Measurements from ENCODE around the gene ERICH2.
A peak's percentile ranks its signal among the peaks of the same experiment; 100 is the strongest.

The ERICH2 gene

GRCh38 chr2:170817093-170818035, 47.2 kb downstream of the ERICH2 start:
- DNase-seq = no peak

DNA sequence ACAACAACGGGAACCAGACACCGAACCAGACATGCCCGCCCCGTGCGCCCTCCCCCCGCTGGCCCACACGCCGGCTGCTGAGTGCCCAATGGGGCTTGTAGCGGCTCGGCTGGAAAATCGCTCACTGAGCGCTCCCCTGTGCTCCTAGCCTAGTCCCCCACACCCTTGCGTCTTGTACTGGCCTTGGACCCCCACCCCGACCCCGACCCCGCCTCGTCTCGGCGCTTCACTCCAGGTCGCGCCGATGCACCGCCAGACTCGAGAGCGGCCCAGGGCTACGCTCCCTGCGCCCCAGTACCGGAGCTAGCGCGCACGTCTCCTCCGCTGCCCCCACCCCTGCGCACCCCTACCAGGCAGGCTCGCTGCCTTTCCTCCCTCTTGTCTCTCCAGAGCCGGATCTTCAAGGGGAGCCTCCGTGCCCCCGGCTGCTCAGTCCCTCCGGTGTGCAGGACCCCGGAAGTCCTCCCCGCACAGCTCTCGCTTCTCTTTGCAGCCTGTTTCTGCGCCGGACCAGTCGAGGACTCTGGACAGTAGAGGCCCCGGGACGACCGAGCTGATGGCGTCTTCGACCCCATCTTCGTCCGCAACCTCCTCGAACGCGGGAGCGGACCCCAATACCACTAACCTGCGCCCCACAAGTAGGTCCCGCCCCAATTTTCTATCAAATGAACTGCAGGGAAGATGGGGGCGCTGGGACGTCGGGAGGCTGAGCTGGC, 48.0 kb downstream of the ERICH2 start:
- DNase-seq = no peak

GRCh38 chr2:170818752-170819470, 48.7 kb downstream of the ERICH2 start:
- no peak for DNase-seq

DNA sequence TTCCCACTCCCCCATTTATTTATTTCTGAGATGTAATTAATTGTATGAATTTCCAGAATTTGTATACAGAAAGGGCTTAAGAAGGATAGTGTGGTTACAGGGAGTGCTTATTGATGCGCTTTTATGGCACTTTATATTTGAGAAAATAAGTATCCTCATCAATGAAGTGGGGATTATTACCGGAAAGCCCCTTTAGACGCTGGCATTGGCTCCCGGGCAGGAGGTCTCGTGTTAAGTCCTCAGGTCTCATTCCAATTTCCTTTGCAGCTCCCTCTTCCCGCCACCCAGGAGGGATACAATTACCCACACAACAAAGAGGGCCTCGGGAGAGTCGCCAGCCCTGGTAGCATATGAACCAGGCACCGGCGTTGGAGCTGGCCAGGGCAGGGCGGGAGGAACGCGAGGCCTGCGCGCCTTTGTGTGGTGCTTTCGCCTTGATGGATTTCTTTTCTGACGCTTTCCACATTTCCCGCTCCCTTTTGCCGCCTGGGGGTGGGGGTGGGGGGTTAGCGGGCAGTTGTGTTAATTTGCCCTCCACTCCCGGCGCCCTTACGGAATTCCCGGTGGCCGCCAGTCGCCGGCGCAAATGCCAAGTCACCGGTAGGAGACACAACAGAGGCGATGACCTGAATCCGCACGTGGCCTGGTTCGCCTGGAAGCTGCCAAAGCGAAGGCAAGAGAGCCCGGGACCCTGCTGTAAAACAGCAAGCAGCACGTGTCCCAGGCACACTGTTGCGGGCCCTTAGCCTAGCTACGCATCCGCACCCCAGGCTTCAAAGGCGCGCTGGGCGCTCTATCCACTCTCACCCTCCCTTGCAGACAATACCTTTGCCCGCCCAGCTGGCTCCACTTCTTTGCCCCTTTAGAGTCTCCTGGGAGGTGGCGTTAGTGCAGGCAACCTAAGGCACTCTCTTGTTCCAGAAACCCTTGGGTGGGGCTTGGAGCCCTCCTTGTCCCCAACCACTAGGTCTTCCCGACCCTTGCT, 49.8 kb downstream of the ERICH2 start:
- no peak for DNase-seq

DNA sequence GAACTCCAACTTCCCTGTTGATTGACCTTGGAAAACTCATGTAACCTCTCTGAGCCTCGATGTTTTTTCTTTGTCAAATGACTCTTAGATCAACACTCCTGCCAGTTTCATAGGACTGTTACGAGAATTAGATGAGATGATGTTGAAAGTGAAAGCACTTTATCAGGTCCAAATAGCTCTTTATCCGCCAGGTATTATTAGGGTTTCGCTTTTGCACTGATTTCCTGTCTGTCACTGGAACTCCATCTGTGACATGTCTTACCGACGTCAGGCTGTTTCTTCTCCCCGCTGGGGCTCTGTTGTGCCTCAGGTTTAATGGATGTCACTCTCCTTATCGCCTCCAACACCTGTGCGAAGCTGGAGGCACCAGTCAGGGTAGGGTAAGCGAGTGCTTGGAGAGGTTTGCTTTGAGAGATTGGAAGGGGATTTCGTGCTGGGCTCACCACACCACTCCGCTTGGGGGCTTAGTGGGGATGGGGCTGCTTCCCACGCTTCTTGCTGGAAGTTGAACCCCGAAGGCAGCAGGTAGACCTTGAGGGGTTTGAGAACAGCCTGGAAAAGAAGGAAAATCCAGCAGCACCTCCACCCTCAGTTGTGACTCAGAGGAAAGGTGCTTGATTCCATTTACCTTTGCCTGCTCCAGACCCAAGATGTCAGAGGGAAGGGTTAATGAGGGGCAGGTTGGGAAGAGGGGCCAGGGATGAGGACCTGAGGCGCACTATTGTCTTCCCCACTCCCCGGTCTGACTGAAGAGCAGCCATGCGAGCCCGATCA, 50.8 kb downstream of the ERICH2 start:
- DNase-seq = no peak

- no peak for DNase-seq
Measured at GRCh38 chr2:170821531-170822289, 51.5 kb downstream of the ERICH2 start.

- DNase-seq = peak; percentile 46
Measured at GRCh38 chr2:170822290-170823087, 52.3 kb downstream of the ERICH2 start.

DNA sequence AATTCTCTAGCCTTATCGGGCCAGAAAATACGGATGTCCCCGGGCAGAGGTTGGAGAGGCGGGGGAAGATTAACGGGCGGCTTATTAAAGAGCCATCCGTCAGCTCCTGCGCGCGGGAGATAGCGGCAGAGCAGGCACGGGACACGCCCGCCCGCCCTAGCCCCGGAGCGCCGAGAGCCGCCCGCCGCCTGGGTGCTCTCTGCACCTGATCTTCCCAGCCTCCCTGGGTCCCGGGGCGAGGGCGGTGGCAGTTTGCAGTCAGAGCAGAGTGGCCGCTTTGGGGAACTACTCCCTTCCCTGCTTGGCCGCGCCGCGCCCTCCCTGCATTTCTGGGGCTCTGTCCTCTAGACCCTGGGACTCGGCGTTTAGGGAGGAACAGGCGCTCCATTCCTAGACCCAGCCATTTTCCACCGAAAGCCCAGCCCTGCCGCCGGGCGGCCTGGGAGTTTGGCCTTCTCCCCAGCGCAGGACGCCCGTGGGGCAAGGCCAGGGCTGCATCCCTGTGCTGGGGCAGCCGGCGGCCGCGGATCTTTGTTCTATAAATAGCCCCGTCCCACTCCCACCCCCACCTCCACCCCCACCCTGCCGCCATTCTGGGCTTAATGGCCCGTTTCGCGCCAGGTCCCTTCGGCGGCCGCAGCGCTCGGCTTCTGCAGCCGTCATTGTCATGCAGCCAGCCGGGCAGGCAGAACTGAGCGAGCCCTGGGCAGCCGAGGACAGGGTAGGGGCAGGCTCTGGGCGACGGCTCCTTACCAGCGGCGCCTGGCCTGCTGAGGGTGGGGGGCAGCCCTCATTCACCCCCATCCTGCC, 53.1 kb downstream of the ERICH2 start:
- no peak for DNase-seq

GRCh38 chr2:170823898-170824215, 53.7 kb downstream of the ERICH2 start:
- DNase-seq = no peak

DNA sequence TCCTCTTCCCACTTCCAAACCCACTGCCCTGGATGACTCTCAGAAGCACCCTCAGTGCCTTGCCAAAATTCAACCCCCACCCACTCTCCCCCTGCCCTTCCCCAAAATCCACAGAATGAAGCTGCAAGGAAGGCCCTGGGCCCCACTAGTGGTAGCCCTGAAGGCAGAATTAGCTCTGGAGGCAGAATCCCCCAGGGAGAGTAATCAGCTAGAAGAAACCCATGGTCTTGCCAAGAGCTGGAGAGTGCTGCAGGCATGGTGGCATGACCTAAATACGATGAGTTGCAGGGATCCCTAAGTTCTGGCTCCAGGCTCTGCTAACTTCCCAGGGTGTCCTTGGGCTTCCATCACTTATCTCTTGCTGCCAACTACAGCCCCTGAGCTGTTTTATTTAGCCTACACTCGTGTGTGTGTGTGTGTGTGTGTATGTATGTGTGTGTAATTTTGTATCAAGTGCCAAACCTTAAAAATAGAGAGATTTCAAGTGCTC, 54.4 kb downstream of the ERICH2 start:
- no peak for DNase-seq

DNA sequence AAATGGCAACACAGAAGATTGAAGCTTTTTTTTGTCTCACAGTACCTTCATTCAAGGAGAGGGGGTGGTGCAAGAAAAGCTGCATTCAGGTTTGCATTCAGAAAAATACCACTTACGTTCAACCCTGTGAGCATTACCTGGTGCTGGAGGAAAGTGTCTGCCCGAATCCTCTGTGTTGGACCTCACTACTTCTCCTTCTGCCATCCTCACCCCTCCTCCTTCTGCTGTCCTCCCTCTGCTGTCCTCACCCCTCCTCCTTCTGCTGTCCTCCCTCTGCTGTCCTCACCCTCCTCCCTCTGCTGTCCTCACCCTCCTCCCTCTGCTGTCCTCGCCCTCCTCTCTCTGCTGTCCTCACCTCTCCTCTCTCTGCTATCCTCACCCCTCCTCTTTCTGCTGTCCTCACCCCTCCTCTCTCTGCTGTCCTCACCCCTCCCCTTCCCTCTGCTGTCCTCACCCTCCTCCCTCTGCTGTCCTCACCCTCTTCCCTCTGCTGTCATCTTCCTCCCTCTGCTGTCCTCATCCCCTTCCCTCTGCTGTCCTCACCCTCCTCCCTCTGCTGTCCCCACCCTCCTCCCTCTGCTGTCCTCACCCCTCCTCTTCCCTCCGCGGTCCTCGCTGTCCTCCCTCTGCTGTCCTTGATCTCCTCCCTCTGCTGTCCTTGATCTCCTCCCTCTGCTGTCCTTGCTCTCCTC, 57.8 kb downstream of the ERICH2 start:
- no peak for DNase-seq

DNA sequence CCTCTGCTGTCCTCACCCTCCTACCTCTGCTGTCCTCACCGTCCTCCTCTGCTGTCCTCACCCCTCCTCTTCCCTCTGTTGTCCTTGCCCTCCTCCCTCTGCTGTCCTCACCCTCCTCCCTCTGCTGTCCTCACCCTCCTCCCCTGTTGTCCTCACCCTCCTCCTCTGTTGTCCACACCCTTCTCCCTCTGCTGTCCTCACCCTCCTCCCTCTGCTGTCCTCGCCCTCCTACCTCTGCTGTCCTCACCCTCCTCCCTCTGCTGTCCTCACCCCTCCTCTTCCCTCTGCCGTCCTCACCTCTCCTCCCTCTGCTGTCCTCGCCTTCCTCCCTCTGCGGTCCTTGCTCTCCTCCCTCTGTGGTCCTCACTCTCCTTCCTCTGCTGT, 58.3 kb downstream of the ERICH2 start:
- no peak for DNase-seq

GRCh38 chr2:170829036-170829435, 58.9 kb downstream of the ERICH2 start:
- DNase-seq = no peak

DNA sequence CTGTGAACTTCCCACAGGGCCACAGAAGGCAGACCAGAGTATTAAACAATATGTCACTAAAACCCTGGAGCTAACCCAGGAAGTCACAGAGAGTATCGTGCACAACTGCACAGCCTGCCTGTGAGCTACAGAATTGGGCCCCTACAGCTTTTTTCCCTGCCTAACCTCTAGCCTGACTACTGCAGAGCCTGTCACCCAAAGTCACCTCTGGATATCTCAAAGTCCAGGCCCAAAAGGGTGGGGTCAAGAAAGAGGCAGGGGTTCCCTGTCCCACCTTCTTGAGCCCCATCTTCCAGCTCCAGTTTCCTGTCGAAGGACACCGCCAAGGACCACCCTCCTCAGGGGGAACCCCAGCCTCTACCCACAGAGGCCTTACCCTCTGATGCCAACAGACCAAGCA, 60.0 kb downstream of the ERICH2 start:
- no peak for DNase-seq

- no peak for DNase-seq
Measured at GRCh38 chr2:170831115-170831514, 60.9 kb downstream of the ERICH2 start.

GRCh38 chr2:170836027-170836426, 65.8 kb downstream of the ERICH2 start:
- DNase-seq = no peak

GRCh38 chr2:170840717-170841210, 70.6 kb downstream of the ERICH2 start:
- no peak for DNase-seq

- no peak for DNase-seq
Measured at GRCh38 chr2:170842785-170843184, 72.6 kb downstream of the ERICH2 start.
